C4-2B (cell line): ENCODE results near the gene FREY1.
A peak's percentile ranks its signal among the peaks of the same experiment; 100 is the strongest.

ENCODE experiments used
- H3K27ac ChIP-seq: fragments of 450-650 bp; 2 replicates; pipeline ENCODE4 v1.5.1; 2017
- CTCF ChIP-seq: fragments of 450-650 bp; conservative IDR thresholded peaks from 2 replicates; pipeline ENCODE4 v1.5.1; 2017; ENCODE audit warnings: mild to moderate bottlenecking
- ZFX ChIP-seq: fragments of 450-650 bp; IDR thresholded peaks from 2 replicates; pipeline ENCODE4 v1.6.1; 2017

Gene FREY1

GRCh38 chr11:45910623-45911022, 3.6 kb upstream of the FREY1 start:
- no peak for TF ChIP-seq CTCF
- no peak overlapping the region for H3K27ac ChIP-seq

- no peak overlapping the region for H3K27ac ChIP-seq
- no peak for TF ChIP-seq ZFX
- TF ChIP-seq CTCF: no peak
Observed at GRCh38 chr11:45909594-45910475, 2.8 kb upstream of the FREY1 start.

- H3K27ac ChIP-seq: no peak overlapping the region
Observed at GRCh38 chr11:45907911-45908370, 870 bp upstream of the FREY1 start.

GRCh38 chr11:45906096-45906682, 882 bp downstream of the FREY1 start:
- TF ChIP-seq CTCF: no peak
- TF ChIP-seq ZFX: no peak
- H3K27ac ChIP-seq: no peak overlapping the region

More at GRCh38 chr11:45907911-45908370, 870 bp upstream of the FREY1 start:
- TF ChIP-seq ZFX (no peak), CTCF (no peak)

GRCh38 chr11:45905576-45905975, 1.5 kb downstream of the FREY1 start:
- peak overlapping the region; percentile 60; the same call in 1 of the 2 replicates for H3K27ac ChIP-seq

- TF ChIP-seq CTCF: no peak
- TF ChIP-seq ZFX: no peak
- H3K27ac ChIP-seq: peak overlapping the region; percentile 60
Observed at GRCh38 chr11:45905095-45905494, 2.0 kb downstream of the FREY1 start.

- H3K27ac ChIP-seq: peak overlapping the region; percentile 60
- TF ChIP-seq CTCF: no peak
Observed at GRCh38 chr11:45904309-45904915, 2.7 kb downstream of the FREY1 start.
